NAMALWA (cell line): ENCODE measurements around the gene B3GLCT.

ENCODE experiments used
- DNase-seq: peaks from one replicate; pipeline ENCODE4 v3.0.0-alpha.2; 2015; ENCODE audit warnings: low spot score

B3GLCT gene

GRCh38 chr13:31223640-31224039, 23.9 kb downstream of the B3GLCT start:
- DNase-seq, result no peak

- DNase-seq, result no peak
These were observed 24.4 kb downstream of the B3GLCT start for GRCh38 chr13:31224174-31224669.

GRCh38 chr13:31224963-31225559, 25.3 kb downstream of the B3GLCT start:
- no peak for DNase-seq

GRCh38 chr13:31225998-31226675, 26.4 kb downstream of the B3GLCT start:
- DNase-seq, result no peak

- DNase-seq, result no peak
These were observed 27.3 kb downstream of the B3GLCT start for GRCh38 chr13:31227063-31227462.

- DNase-seq, result no peak
These were observed 28.1 kb downstream of the B3GLCT start for GRCh38 chr13:31227870-31228269.

GRCh38 chr13:31234729-31235128, 35.0 kb downstream of the B3GLCT start:
- peak; percentile 21 for DNase-seq

GRCh38 chr13:31236211-31236786, 36.5 kb downstream of the B3GLCT start:
- peak; percentile 68 for DNase-seq

GRCh38 chr13:31240921-31241320, 41.1 kb downstream of the B3GLCT start:
- DNase-seq, result no peak

- no peak for DNase-seq
These were observed 42.6 kb downstream of the B3GLCT start for GRCh38 chr13:31242367-31242766.

- DNase-seq, result no peak
These were observed 43.1 kb downstream of the B3GLCT start for GRCh38 chr13:31242916-31243315.

GRCh38 chr13:31245598-31246373, 46.0 kb downstream of the B3GLCT start:
- no peak for DNase-seq

- no peak for DNase-seq
These were observed 47.1 kb downstream of the B3GLCT start for GRCh38 chr13:31246918-31247317.

GRCh38 chr13:31248361-31248760, 48.6 kb downstream of the B3GLCT start:
- DNase-seq, result no peak

GRCh38 chr13:31248965-31249539, 49.3 kb downstream of the B3GLCT start:
- no peak for DNase-seq

- no peak for DNase-seq
These were observed 50.7 kb downstream of the B3GLCT start for GRCh38 chr13:31250435-31250834.

- no peak for DNase-seq
These were observed 61.5 kb downstream of the B3GLCT start for GRCh38 chr13:31261241-31261640.

GRCh38 chr13:31263346-31263745, 63.6 kb downstream of the B3GLCT start:
- no peak for DNase-seq

GRCh38 chr13:31264151-31264550, 64.4 kb downstream of the B3GLCT start:
- DNase-seq, result no peak

- no peak for DNase-seq
These were observed 67.5 kb downstream of the B3GLCT start for GRCh38 chr13:31267126-31267784.

GRCh38 chr13:31274390-31274789, 74.6 kb downstream of the B3GLCT start:
- no peak for DNase-seq

- no peak for DNase-seq
These were observed 76.6 kb downstream of the B3GLCT start for GRCh38 chr13:31276421-31276820.
